HG03097 (cell line): ENCODE data around the gene PYGO1.

Experiments
- ATAC-seq: cut with Tn5 transposase; IDR thresholded peaks from one replicate; pipeline ENCODE4 v1.9.1; 2021; ENCODE audit not compliant: unreplicated experiment, low FRiP score

The PYGO1 gene

GRCh38 chr15:55573224-55573623 lies 14.9 kb downstream of the PYGO1 start:
- no peak for ATAC-seq

DNA sequence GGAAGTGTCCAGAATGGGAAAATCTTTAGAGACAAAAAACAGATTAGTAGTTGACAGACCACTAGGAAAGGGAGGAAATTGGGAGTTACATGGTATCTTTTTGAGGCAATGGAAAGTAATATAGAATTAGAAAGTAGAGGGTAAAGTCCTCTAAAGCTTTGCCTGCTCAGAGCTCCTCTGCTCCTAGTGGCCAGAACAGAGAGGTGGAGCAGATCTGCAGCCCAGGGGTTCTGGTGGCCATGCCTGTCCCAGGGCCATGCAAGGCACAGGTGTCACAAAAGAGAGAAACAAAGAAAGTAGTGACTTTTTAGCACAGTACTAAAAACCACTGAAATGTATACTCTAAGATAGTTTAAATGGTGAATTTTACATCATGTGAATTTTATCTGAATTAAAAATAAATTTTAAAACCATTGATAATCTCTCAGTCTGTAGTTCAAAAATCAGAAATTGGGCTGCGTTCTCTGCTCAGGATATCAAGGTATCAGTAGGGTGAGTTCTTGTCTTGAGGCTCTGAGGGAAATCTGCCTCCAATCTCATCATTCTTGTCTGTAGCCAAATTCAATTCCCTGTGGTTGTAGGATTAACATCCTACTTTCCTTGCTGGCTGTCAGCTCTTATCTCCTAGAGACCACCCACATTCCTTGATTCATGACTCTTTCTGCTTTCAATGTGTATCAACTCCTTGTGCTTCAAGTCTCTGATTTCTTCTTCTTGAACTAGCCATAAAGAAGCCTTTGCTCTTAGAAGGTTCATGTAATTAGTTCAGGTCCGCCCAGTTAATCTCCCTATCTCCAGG lies 23.6 kb downstream of the PYGO1 start:
- ATAC-seq: no peak

- no peak for ATAC-seq
Measured at GRCh38 chr15:55562601-55563000, 25.5 kb downstream of the PYGO1 start.

DNA sequence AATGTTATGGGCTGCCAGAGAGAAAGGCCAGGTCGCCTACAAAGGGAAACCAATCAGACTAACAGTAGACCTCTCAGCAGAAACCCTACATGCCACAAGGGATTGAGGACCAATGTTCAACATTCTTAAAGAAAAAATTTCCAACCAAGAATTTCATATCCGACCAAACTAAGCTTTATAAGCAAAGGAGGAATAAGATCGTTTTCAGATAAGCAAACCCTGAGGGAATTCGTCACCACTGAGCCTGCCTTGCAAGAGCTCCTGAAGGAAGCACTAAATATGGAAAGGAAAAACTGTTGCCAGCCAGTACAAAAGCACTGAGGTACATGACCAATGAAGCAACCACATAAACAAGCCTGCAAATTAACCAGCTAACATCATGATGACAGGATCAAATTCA lies 33.1 kb downstream of the PYGO1 start:
- no peak for ATAC-seq

DNA sequence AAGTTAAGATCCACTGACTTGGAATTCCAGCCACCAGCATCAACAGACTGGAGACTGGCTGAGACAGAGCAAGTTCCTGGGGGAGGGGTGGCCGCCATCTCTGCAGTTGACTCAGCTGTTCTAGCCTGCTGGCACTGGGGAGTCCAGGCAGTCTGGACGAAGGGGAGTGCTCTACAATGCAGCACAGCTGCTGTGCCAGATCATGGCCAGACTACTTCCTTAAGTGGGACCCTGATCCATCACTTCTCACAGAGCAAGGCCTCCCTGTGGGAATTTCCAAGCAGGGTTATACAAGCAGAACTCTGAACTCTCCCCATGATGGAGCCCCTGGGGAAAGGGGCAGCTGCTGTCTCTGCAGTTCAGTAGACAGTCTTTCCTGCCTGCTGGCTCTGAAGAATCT lies 35.2 kb downstream of the PYGO1 start:
- no peak for ATAC-seq

- no peak for ATAC-seq
Measured at GRCh38 chr15:55552451-55552850, 35.7 kb downstream of the PYGO1 start.

GRCh38 chr15:55549305-55549704 lies 38.8 kb downstream of the PYGO1 start:
- ATAC-seq: no peak

- no peak for ATAC-seq
Measured at GRCh38 chr15:55546718-55547117, 41.4 kb downstream of the PYGO1 start.

GRCh38 chr15:55535436-55535835 lies 52.7 kb downstream of the PYGO1 start:
- ATAC-seq: no peak

DNA sequence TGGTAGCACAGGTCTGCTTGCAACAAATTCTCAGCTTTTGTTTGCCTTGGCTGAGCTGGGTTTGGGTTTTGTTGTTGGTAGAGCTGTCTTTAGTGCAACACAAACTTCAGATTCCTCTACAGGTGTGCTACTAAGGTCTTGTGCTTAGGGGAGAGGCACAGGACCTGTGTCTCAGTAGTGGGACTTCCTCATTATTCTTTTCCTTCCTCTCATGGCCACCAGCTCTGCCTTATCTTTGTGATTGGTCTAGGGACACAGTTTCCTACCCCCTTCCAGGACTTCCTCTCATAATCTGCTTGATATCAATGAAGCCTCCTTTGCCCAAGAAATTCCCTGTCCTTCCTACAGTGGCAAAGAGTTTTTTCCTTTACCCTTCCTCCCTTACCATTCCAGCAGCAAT lies 55.2 kb downstream of the PYGO1 start:
- ATAC-seq: no peak

DNA sequence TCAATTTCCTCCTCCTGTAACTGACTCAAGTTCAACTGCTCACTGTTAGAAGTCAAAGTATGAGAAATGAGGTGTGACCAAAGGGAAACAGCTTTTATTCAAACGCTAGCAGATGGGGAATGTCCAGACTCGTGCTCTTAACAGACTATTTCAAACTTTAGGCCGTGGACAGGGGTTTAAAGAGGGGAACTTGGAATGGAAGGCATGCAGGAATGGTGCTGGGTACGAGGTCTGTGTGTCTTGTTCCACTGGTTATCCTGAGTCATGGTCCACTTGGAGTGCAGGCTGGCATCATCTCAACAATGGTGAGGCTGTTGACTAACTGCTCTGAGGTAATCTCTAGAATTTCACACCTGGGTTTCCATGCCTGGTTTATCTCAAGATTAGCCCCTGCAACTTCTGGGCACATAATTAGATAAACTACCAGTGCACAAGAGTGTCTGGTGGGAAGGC lies 57.3 kb downstream of the PYGO1 start:
- no peak for ATAC-seq

GRCh38 chr15:55528812-55529211 lies 59.3 kb downstream of the PYGO1 start:
- no peak for ATAC-seq

- ATAC-seq: no peak
Measured at GRCh38 chr15:55527150-55527549, 61.0 kb downstream of the PYGO1 start.

- no peak for ATAC-seq
Measured at GRCh38 chr15:55526559-55527036, 61.5 kb downstream of the PYGO1 start.

- no peak for ATAC-seq
Measured at GRCh38 chr15:55522742-55523450, 65.2 kb downstream of the PYGO1 start.

DNA sequence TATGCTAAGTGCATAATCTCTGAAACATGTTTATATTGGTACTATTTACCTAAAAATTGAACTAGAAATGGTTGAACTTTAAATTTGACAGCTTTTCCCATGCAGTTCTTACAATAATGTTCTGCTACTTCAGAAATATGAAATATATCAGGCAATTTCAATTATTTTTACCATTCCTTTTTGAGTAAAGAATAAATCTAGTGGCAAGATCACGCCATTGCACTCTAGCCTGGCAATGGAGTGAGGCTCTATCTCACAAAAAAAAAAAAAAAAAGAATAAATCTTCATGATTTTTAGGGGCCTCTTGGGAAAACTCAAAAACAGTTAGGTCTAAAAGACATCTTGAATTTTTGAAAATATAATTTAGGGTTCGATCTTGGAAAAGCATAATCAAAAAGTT lies 69.5 kb downstream of the PYGO1 start:
- no peak for ATAC-seq

GRCh38 chr15:55518009-55518408 lies 70.1 kb downstream of the PYGO1 start:
- no peak for ATAC-seq

- ATAC-seq: no peak
Measured at GRCh38 chr15:55515991-55516776, 72.0 kb downstream of the PYGO1 start.

GRCh38 chr15:55515491-55515890 lies 72.7 kb downstream of the PYGO1 start:
- ATAC-seq: no peak

DNA sequence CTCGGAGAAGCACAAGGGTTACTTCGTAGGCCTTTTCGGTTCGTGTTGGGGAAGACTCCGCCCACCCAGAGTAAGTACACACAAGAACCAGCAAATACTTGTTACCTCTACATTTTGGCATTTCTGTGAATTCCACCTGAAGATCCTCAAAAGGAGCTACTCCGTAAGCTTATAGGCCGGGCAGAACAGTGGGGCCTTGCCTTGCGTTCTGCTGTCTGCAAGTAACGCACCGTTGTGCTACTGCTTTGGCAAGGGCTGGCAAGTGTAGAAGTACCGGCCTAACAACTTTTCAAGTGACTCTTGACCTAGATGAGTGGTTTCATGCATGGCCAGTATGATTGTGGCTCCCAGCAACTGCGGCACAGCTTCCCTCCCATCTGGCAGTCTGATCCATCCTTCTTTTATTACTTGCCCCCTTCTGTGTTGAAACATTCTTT lies 73.7 kb downstream of the PYGO1 start:
- no peak for ATAC-seq
